Measurements from ENCODE around the gene DPP10. TPM values are rescaled to one million over a fixed set of nuclear protein-coding genes. Genes with fewer than 3 reads are reported as not detected.

Gene DPP10
- total RNA-seq, 1 donor from 2014 or later = 73.0 TPM

- H3K9me3 Mint-ChIP-seq = no peaks in the 10 kb centered on the region
- TF ChIP-seq CTCF (IDR thresholded peaks at IDR 0.05; ENCODE audit: unreplicated experiment) = no peak
These were observed 217.4 kb downstream of the DPP10 start for GRCh38 chr2:114659880-114660279.

GRCh38 chr2:114661971-114662939, 219.8 kb downstream of the DPP10 start:
- Mint-ChIP-seq H3K27ac (peak overlapping the region; percentile 88), H3K36me3 (no peaks in the 10 kb centered on the region), H3K9me3 (no peaks in the 10 kb centered on the region), H3K4me1 (no peaks in the 10 kb centered on the region), H3K4me3 (peak overlapping the region; percentile 84), H3K27me3 (ENCODE audit: low read depth) (peaks cover 25% of the 10 kb centered on the region)
- peak; percentile 20 to 42 for DNase-seq (ENCODE audit: low spot score in 2 of 2, unreplicated experiment in 2 of 2)
- TF ChIP-seq CTCF (IDR thresholded peaks at IDR 0.05; ENCODE audit: unreplicated experiment) = no peak

More at GRCh38 chr2:114659880-114660279, 217.4 kb downstream of the DPP10 start:
- no peak overlapping the region for H3K27ac Mint-ChIP-seq
- H3K27me3 Mint-ChIP-seq (ENCODE audit: low read depth) = peaks cover 23% of the 10 kb centered on the region
- no peaks in the 10 kb centered on the region for H3K4me1 Mint-ChIP-seq
- H3K36me3 Mint-ChIP-seq = no peaks in the 10 kb centered on the region
- H3K4me3 Mint-ChIP-seq = no peak overlapping the region
- no peak for DNase-seq (ENCODE audit: low spot score in 2 of 2, unreplicated experiment in 2 of 2)

GRCh38 chr2:114668415-114668814, 226.0 kb downstream of the DPP10 start:
- Mint-ChIP-seq H3K36me3 (no peaks in the 10 kb centered on the region), H3K9me3 (no peaks in the 10 kb centered on the region), H3K4me1 (no peaks in the 10 kb centered on the region), H3K27ac (no peak overlapping the region), H3K27me3 (ENCODE audit: low read depth) (peaks cover 18% of the 10 kb centered on the region), H3K4me3 (no peak overlapping the region)
- DNase-seq (ENCODE audit: low spot score in 2 of 2, unreplicated experiment in 2 of 2) = no peak
- no peak for TF ChIP-seq CTCF (IDR thresholded peaks at IDR 0.05; ENCODE audit: unreplicated experiment)

DNA sequence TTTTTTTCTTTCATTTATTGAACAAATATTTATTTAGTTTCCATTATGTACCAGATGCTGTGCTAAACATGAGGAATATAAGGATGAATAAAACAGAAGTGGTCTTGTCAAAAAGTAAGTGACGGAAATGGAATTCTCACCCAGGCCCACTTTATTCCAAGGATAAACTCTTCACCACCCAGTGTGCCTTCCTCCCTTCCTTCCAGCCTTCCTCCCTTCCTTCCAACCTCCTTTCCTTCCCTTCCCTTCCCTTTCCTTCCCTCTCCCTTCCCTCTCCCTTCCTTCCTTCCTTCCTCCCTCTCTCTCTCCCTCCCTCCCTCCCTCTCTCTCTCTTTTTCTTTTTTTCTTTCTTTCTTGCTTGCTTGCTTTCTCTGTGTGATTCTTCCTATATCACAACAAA, 240.8 kb downstream of the DPP10 start:
- Mint-ChIP-seq H3K36me3 (no peaks in the 10 kb centered on the region), H3K9me3 (no peaks in the 10 kb centered on the region), H3K4me3 (no peak overlapping the region), H3K4me1 (no peaks in the 10 kb centered on the region), H3K27ac (no peak overlapping the region), H3K27me3 (ENCODE audit: low read depth) (peaks cover 59% of the 10 kb centered on the region)
- no peak for DNase-seq (ENCODE audit: low spot score in 2 of 2, unreplicated experiment in 2 of 2)
- no peak for TF ChIP-seq CTCF (IDR thresholded peaks at IDR 0.05; ENCODE audit: unreplicated experiment)

DNA sequence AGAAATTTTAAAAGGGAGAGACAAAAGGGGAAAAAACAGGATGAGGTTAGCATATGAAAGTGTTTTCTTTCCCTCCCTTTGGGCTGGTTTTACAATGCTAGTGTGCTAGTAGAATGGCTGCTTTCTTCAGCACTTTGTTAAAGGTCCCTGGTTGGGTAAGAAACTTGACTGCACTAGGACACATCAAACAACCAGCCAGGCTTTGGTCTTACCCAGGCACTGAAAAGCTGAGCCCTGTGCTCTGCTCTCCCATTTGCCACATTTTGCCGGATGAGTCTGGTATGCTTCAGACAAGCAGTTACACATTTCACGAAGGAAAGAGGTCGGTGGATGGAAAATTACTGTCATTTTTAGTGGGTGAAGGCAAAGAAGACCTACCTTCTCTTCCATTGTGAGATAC, 242.0 kb downstream of the DPP10 start:
- Mint-ChIP-seq H3K27me3 (ENCODE audit: low read depth) (peaks cover 54% of the 10 kb centered on the region), H3K4me1 (no peaks in the 10 kb centered on the region), H3K9me3 (no peaks in the 10 kb centered on the region), H3K4me3 (no peak overlapping the region), H3K27ac (no peak overlapping the region), H3K36me3 (no peaks in the 10 kb centered on the region)
- TF ChIP-seq CTCF (IDR thresholded peaks at IDR 0.05; ENCODE audit: unreplicated experiment) = no peak
- DNase-seq (ENCODE audit: low spot score in 2 of 2, unreplicated experiment in 2 of 2) = no peak
